HuH-7.5 (cell line): ENCODE results near the gene CASP7.

Experiments
- DNase-seq: peaks from one replicate; pipeline ENCODE4 v3.0.0; 2011; ENCODE audit warnings: low spot score

CASP7 gene

DNA sequence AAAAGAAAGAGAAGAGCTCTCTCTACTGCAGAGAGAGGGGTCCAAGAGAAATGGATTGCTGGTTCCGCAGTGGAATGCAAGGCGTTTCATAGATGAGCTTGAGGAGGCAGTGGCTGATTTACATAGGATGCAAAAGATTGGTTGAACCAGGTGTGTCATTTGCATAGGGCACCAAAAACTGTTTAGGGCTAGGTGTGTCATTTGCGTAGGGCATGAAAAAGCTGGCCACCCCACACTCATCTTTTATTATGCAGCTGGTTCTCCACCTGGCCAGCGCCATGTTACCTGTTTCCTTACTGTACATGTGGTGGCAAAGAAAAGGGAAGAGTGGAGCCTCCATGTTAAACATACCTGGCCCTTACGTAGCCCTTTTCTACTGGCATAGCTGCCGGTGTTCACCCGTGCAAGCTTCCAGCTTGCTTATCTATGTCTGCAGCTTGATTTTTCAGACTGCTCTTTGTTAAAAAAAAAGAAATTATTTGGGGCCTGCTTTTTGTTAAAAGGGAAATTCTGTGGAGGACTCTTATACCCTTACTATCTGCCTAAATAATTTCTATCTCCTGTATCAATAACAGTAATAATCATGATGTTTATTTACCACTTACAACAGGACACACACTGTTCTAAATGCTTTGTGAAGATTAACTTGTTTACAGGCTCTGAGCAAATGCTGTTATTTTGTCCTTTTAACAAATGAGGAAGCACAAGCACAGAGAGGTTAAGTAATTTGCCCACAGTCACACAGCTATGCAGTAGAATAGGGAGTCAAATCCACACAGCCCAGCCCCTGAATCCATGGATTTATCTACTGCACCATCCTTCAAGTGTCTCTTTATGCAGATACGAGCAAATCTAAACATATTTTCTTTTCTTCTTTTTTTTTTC, 33.3 kb downstream of the CASP7 start:
- no peak for DNase-seq

DNA sequence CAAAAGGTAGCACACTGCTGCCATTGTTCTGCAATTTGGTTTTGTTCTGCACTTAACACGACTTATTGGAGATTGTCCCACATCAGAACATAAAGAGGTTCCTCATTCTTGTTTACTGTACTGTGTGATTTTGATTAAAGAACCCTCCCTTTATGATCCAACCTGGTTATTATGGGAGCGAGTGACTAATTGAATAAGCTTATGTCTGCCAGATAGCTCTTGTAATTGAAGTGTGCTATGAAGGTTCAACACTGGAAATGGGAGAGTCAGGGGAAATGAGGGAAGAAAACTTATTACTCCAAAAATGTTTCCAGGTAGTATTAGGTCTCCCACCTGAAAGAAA, 33.9 kb downstream of the CASP7 start:
- DNase-seq = no peak

DNA sequence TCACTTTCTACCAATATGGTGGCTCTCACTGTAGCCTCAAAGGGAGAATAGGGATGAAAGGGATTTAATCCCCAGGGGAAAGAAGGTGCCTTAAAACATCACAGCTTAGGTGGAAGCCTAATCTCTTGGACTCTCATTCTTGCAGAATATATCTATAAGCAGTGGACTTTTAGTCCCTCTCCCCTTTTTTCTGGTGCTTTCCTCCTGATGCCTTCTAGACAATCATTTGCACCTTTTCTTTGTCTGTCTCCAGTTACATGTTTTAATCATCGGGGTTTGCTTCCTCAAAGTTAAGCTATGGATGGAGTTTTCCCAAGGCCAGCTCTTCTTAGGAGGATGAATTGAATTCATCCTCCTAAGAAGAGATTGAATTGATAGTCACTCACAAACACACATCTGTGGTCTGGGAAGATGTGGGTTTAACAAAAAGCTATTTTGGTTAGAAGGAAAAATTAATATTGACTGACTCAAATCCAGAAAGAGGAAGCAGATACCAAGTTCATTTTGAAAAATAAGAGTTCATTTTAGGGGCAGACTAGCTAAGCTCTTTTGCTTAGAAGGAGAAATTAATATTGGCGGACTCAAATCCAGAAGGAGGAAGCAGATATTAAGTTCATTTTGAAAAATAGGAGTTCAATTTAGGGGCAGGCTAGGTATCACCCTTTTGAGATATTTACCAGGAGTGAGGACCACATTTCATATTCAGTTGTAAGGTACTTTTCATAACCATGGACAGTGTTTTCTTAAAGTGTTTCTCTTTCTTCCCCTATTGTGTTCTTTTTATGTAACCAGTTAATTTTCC, 36.6 kb downstream of the CASP7 start:
- DNase-seq = no peak

DNA sequence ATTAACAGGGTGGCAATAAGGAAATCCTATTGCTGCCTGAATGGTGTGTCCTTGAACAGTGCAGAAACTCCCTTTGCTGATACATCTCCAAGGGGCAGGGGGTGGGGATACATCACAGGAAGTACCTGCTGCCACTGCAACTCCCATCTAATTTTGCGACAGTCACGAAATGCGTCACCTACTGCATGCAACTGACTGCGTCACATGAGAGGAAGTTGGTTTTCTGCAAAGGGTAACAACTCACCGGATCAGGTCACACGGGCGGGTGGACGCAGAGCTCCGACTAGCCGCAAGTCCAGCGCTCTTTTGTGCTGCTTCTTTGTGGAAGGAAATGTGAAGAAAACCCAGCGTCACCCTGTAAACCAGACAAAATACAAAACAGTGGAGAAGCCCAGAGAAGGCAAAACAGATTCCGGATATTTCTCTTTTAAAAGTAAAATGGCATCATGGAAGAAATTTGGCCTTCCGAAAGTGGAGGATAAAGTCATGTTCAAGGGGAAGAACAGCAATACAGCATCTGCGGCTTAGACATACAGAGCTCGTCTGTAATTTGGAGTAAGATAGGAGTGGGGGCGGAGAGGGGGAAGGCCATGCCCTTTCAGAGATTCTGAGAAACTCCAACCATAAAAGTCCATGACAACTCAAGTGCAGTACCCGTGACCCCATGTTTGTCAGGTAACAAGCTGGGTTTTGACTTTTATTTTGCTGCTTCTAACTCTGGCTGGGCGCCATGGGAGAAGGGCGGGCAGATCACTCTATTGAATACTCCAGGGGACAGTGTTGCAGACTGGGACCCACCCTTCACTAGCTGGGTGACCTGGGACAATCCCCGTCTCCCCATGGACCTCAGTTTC, 39.5 kb downstream of the CASP7 start:
- DNase-seq = no peak

DNA sequence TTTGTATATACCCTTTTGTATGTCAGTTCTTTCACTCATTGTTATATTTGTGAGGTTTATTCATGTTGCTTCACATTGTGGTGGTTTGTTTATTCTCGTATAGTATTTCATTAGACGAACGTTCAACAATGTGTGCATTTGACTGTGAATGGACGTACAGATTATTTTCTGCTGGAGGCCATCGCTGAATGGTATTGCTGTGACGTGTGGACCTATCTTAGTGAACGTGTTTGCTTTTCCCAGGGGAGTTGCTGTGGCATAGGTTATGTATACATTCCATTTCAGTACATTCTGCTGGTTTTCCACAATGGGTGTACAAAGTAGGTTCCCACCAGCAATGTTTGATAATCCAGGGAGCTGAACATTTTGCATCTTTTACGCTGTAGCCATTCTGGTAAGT, 40.7 kb downstream of the CASP7 start:
- peak; percentile 22 for DNase-seq

DNA sequence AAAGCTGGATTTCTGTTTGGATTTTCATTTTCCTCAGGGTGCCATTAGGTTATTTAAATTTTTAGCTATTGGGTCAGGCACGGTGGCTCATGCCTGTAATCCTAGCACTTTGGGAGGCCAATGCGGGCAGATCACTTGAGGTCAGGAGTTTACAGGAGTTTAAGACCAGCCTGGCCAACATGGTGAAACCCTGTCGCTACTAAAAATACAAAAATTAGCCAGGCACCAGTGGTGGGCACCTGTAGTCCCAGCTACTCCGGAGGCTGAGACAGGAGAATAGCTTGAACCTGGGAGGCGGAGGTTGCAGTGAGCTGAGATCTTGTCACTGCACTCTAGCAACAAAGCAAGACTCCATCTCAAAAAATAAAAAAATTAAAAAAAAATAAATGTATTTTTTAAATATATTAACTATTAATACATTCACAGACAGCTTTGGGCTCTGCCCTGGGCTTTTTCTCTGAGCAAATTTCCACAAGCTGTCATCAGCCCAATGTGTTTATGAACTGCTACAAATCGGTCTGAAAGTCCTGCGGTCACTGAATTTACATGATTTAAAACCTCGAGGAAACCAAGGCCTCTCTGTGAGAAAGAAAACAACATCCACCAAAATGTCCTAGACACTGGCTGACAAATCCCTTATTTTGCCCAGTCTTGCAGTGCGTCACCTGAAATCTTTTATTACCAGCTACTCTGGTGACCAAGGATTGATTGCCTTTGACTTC, 52.6 kb downstream of the CASP7 start:
- no peak for DNase-seq

DNA sequence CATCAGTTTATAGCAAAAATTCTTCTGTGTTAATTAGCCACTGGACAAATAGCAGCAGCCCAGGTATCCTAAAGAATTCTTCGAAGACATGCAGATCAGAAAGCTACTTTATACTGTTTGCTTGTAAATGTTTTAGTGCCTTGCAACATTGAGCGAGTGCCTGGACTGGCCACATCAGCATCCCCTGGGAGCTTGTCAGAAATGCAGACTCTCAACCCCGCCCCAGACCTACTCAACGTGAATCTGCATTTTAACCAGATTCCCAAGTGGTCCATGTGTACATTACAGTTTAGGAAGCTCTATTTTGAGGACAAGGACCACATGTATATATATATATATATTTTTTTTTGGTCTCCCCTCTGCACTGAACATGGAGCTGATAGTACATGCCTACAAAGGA, 53.3 kb downstream of the CASP7 start:
- no peak for DNase-seq

DNA sequence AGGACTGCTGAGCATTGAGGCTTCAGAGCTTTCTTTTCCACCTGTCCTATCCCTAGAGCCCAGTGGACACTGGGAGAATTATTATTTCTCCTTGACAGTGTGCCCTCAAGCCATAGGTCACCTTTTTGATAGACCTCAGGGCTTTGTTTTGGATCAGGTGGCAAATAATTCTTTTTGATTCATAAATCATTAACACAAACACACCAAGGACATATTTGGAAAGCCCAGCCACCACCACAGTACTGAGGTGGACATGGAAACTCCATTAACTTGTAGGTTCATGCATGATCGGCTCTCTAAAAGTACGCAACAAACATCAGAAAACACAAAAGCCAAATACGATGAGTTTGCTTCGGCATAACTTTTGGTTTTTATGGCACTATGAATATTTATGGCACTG, 53.9 kb downstream of the CASP7 start:
- no peak for DNase-seq

DNA sequence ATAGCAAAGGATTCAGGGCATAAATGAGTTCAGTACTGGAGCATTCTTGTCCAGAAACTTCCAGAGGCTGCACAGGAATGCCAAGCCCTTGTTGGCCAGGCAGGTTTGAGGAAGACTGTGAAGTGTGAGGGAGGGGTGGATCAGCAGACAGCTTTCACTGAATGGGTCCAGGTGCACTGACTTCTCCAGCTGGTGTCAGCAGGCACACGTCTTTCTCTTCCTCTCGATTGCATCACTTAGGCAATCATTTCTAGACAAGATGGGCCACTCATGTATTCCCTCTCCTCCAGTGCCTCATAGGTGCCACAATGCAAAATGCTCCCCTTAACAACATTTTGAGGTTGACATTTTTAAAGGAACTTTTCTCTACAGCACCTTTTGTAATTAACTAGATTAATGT, 56.2 kb downstream of the CASP7 start:
- peak; percentile 36 for DNase-seq

DNA sequence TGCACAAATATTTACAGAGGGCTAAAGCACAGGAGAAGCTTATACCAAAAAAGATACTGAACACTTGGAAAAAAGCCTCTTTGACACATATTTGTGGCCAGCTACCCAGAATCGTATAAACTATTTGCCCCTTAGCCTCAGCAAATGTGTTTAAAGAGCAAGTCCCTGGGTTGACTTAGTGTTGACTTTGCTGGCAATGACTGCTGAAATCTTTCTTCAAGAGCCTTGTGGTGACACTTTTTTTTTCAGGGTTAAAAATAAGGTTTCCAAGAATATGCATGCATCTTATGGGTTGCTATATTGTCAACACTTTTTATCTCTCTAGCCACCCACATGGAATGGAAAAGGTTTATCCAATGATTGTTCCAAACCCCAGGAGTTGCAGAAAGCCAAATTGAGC, 56.9 kb downstream of the CASP7 start:
- DNase-seq = no peak

DNA sequence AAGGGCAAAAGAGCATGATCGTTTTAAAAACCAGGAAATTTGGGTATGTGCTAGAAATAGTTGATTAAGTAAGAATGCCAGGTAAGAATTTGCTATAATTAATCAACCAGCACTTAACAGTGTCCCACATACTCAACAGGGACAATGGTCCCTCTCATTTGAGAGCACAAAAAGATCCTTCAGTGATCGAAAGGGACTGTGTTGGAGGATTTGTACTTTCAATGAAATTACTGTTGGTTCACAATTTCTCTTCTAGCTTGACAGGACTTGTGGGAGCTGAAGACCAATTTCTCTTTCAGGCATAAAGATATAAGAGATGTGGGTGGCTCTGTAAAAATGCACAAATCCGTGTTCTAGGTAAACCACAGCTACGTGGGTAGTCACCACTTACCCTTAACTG, 59.3 kb downstream of the CASP7 start:
- DNase-seq = no peak

DNA sequence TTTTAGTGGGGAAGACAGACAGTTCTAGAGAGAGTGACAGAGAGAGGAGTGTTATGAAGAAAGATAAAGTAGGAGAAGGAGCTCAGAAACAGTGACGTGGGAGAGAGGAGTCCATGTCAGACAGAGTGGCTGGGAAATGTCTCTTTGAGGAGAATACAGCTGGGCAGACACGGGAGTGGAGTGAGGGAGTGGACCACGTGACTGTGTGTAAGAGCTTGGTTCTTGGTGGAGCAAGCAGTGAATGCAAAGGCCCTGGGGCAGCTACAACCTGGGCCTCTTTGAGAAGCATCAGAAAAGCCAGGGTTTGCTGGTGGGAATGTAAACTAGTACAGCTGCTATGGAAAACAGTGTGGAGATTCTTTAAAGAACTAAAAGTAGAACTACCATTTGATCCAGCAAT, 59.9 kb downstream of the CASP7 start:
- no peak for DNase-seq

DNA sequence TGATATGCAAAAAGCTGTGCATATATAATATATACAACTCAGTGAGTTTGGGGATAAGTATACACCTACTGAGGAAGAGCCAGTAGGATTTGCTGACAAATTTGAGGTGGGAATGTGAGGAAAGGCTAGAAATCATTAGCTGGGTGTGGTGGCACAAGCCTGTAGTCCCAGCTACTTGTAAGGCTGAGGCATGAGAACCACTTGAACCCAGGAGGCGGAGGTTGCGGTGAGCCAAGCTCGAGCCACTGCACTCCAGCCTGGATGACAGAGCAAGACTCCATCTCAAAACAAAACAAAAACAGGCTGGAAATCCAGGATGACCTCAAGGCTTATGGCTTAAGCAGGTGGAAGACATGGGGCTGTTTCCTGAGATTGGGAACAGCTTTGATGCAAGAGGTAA, 61.1 kb downstream of the CASP7 start:
- no peak for DNase-seq

DNA sequence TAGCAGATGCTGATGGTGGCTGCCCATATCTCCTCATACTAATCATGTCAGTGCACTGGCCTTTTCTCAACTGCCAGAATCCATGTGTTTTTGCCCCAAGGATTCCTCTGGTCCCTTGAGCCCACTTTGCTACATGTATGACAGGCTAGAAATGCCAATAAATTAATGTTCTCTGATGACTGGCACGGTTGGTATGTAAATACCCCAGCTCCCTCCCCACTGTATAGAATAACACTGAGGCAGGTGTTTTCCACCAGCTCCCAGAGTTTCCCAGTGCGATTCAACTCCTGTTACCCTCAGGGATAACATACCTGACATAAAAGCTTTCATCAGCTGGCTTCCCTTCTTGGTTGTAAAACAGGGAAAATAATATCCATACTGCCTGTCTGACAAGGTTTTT, 62.8 kb downstream of the CASP7 start:
- DNase-seq = no peak

DNA sequence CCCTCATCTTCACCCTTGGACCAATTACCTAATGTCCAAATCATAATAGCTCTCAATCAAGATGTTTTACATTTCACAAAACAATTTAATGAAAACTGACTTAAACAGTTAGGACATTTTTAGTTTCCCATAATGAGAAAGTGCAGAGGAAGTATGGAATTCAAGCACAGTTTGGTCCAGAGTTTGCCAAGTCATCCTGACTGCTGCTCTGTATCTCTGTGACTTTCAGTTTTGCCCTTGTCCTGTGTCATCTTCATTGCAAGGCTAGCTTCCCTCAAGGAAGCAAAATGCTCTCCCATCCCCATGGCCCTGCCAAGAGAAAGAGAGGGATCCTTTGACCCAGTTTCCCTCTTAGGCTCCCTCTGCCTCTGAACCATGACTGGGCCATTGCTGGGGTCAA, 63.9 kb downstream of the CASP7 start:
- no peak for DNase-seq

DNA sequence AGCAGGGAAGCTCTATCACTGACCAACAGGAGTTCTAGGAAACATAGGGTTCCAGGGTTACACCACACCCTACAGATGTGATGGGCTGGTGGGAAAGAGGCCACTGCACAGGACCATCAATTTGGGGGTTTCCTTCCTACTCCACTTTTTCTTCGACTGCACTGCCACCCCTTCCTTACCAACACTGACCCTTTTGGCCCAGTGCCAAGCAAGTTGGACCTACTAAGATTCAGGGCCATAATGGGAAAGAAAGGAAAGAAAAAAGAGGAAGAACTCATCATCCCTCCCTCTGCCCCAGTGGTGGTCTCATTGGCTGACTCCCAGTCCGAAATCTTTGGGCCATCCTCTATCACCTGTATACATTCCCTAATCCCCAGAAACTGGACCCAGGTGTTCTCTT, 65.7 kb downstream of the CASP7 start:
- no peak for DNase-seq

DNA sequence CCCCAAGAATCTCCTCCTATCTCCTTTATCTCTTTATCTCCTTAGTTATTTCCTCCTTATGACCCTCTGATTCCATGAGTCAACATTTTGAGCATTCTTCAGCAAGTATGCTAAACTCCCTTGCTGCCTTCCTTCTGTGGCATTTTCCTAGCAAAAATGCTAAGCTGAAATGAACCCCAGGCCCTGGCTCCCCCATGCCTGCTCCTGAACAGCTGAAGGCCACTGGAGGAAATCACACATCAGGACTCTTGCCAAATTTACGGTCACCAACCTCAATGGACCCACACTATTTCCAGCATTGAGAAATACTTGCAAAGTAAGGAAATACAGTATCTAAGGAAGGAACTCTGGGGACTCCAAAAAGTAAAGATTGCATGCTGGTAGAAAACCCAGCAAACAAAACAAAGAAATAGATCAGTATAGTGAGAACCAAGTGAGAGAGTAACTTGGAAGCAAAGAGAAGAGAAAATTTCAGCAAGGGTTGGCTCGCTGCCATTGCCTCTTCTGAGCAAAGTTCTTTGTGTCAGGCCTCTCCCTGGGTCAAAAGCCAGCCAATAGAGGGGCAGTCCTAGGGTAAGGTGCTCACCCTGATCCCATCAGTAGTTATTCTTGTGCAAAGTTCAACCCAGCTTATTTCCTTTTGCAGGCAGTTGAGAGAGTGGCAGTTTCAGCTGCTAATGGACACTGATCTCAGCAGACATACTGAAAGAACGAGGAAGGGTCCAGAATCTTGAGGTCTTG, 66.7 kb downstream of the CASP7 start:
- DNase-seq = peak; percentile 43

DNA sequence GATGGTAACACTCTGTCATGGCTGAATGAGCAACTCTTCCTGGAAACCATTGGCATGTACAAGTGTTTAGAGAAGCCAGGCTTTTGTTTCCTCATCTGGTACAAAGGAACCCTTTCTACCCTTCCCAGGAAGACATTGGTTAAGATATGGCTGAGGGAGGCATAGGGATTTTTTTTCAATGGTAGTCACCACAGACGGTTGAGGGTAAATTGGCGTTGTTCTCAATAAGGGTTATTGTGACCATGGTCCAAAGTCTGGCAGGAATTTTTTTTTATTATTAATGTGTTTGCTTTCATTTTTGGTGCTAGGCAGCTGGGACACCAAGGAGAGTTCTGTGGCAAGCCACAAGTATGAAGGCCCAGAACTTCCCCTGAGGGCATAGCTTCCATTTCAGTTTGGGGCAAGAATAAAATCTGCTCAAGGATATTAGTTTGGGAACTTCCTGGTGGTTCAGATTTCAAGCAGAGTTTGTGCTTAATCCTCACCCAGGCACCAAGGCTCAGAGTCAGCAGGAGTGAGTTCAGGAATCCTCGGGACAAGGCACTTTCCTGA, 71.5 kb downstream of the CASP7 start, which contains the start of gene PLEKHS1:
Gene PLEKHS1, plus strand, starts transcription at position 502 of the 552 bp plus-strand sequence. CDS start 3,596 bp downstream, outside the sequence.
- DNase-seq = no peak

DNA sequence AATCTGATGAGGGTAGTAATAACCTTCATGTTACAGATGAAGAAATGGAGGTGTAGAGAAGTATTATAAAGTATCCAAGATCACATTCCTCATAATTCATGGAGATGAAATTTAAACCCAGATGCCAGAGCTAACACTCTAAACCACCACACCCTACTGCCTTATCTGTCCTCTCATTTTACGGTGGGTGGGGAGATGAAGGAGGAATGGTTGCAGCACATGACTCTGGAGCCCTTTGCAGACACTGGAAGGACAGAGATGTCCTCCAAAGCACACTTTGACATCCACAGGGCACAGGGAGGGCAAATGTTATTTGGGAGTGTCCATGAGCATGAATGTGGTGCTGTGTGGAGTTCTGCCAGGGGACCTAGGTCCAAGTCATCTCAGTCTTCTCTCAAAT, 72.8 kb downstream of the CASP7 start:
- DNase-seq = no peak

DNA sequence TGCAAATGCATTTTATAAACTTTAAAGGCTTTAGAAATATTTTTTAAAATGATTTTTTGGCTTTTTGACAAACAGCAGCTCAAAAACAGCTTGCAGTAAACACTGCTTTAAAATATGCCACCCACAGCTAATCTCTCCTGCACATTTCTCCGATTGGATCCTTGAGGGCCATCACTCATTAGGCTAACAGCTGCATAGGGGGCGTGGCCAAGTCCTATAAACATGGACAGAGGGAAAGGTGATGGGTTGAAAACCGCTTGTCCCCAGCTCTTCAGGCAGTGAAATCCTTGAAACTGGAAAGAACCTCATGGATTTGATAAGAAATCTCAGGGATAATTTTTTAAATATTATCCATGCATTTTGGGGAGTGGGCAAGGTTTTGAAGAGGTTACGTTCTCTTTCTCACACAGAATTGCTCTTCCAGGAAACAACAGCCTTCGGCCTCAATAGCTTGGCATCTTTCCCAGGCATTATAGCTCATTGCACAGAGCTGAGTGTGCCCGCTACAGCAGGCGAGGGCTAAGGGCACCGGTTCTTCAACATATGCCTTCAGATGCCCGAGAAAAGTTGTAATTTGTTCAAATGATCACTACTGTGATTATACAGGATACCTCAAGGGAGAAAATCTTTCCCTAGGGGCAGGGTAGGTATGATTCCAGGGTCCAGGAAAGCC, 73.4 kb downstream of the CASP7 start:
- DNase-seq = no peak
